Measurements from ENCODE around the gene HECW1. TPM values are rescaled to one million over a fixed set of nuclear protein-coding genes. Genes with fewer than 3 reads are reported as not detected.

HECW1 gene
- total and polyA plus RNA-seq, 2 donors (not counting 1 experiment from before 2014, with no cell fraction given): not detected

DNA sequence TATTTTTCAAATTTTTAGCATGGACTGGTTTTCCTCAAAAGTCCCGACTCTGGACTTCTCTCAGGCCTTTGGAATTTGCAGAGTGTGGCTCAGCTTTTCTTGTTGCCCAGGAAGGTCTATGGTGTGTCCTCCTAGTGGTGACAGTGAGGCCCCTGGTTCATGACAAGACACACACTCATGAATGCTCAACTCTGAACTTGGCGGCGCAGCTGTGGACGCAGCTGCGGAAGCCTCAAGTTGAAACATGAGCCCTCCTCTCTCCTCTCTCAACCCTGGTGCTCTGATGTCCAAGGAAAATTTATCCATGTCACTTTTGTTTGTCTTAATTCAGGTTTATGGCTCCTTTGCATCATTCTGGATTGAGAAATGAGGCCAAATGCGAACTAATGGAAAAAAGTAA lies 183.9 kb downstream of the HECW1 start:
- Histone ChIP-seq H3K9ac (ENCODE audit: low read length) (no peak overlapping the region), H3K79me2 (ENCODE audit: control insufficient read depth, insufficient read depth, low read length) (no peaks in the 10 kb centered on the region), H3K4me3 (ENCODE audit: control extremely low read depth in 1 of 5, extremely low read depth in 1 of 5, insufficient read depth in 1 of 5, low read depth in 2 of 5, low read length in 4 of 5) (no peak overlapping the region), H2AFZ (ENCODE audit: insufficient read depth, low read depth, low read length, poor library complexity, severe bottlenecking) (no peak overlapping the region), H3K9me3 (ENCODE audit: control extremely low read depth in 1 of 3, control insufficient read depth in 2 of 3, insufficient read depth in 1 of 3, low read length in 2 of 3) (no peaks in the 10 kb centered on the region), H3K4me1 (ENCODE audit: control insufficient read depth in 2 of 2, insufficient read depth in 2 of 2, low read length in 2 of 2) (no peaks in the 10 kb centered on the region), H3K27ac (ENCODE audit: low read length in 2 of 2) (no peak overlapping the region), H3K27me3 (replicated peaks in 1 of 4; ENCODE audit: control extremely low read depth in 1 of 4, control insufficient read depth in 3 of 4, insufficient read depth in 4 of 4, low read length in 3 of 4) (peaks cover 0 to 3% (median 0%) of the 10 kb centered on the region in 4 experiments), H4K20me1 (ENCODE audit: control insufficient read depth, insufficient read depth, low read length, poor library complexity, severe bottlenecking) (no peaks in the 10 kb centered on the region), H3K36me3 (replicated peaks in 1 of 2; ENCODE audit: control extremely low read depth in 1 of 2, control insufficient read depth in 1 of 2, extremely low read depth in 1 of 2, insufficient read depth in 2 of 2, low read length in 1 of 2) (no peaks in the 10 kb centered on the region), H3K4me2 (replicated peaks; ENCODE audit: low read depth, low read length, poor library complexity, severe bottlenecking) (no peak overlapping the region)
- Mint-ChIP-seq H3K27me3 (peaks cover 33% of the 10 kb centered on the region), H3K4me3 (no peak overlapping the region), H3K9me3 (ENCODE audit: insufficient read depth) (no peaks in the 10 kb centered on the region), H3K27ac (no peak overlapping the region), H3K4me1 (no peaks in the 10 kb centered on the region)
- ATAC-seq (ENCODE audit: low read depth) (no peak), DNase-seq (no peak)
- WGBS (ENCODE audit: insufficient coverage): 90% methylated on average over 4 of the region's 6 CpGs
- POLR2A ChIA-PET: no interaction called here
- CTCF ChIA-PET: no interaction called here
- intact Hi-C loops (cut with micrococcal nuclease): no loop called here
- TF ChIP-seq, protein P1, sequence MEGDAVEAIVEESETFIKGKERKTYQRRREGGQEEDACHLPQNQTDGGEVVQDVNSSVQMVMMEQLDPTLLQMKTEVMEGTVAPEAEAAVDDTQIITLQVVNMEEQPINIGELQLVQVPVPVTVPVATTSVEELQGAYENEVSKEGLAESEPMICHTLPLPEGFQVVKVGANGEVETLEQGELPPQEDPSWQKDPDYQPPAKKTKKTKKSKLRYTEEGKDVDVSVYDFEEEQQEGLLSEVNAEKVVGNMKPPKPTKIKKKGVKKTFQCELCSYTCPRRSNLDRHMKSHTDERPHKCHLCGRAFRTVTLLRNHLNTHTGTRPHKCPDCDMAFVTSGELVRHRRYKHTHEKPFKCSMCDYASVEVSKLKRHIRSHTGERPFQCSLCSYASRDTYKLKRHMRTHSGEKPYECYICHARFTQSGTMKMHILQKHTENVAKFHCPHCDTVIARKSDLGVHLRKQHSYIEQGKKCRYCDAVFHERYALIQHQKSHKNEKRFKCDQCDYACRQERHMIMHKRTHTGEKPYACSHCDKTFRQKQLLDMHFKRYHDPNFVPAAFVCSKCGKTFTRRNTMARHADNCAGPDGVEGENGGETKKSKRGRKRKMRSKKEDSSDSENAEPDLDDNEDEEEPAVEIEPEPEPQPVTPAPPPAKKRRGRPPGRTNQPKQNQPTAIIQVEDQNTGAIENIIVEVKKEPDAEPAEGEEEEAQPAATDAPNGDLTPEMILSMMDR (IDR thresholded peaks at IDR 0.05): no peak
- TF ChIP-seq EZH2 (IDR thresholded peaks at IDR 0.05; ENCODE audit: borderline replicate concordance, insufficient read depth, low read depth, low read length, poor library complexity, severe bottlenecking): no peak

DNA sequence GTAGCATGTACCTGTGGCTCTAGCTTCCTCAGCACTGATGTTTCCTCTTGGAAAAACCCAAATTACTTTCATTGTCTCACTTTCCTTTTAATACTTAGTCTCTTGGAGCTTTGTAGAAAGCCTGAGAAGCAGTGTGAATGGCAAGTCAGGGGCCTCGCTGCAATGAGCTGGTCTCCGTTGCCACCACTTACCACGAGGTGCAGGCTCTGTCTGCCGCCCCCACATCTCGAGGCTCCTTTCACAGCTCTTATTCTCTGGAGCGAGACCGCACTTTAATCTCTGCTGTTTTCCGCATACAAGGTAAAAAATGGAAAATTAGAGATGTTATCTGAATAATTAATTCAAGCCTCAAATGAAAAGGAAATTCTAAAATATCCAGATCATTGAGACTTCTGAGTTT lies 186.2 kb downstream of the HECW1 start:
- H3K4me3 Mint-ChIP-seq: no peak overlapping the region
- H3K79me2 ChIP-seq (ENCODE audit: control insufficient read depth, insufficient read depth, low read length): no peaks in the 10 kb centered on the region
- ATAC-seq (ENCODE audit: low read depth) (no peak), DNase-seq (no peak)
- H3K9me3 ChIP-seq (ENCODE audit: control extremely low read depth in 1 of 3, control insufficient read depth in 2 of 3, insufficient read depth in 1 of 3, low read length in 2 of 3): no peaks in the 10 kb centered on the region
- no peaks in the 10 kb centered on the region for H3K4me1 ChIP-seq (ENCODE audit: control insufficient read depth in 2 of 2, insufficient read depth in 2 of 2, low read length in 2 of 2)
- no peak overlapping the region for H3K9ac ChIP-seq (ENCODE audit: low read length)
- H3K4me2 ChIP-seq (replicated peaks; ENCODE audit: low read depth, low read length, poor library complexity, severe bottlenecking): no peak overlapping the region
- H4K20me1 ChIP-seq (ENCODE audit: control insufficient read depth, insufficient read depth, low read length, poor library complexity, severe bottlenecking): no peaks in the 10 kb centered on the region
- no peak overlapping the region for H3K27ac ChIP-seq (ENCODE audit: low read length in 2 of 2)
- H3K4me1 Mint-ChIP-seq: no peaks in the 10 kb centered on the region
- H3K27me3 Mint-ChIP-seq: peaks cover 35% of the 10 kb centered on the region
- H3K27ac Mint-ChIP-seq: no peak overlapping the region
- WGBS (ENCODE audit: insufficient coverage): 100% methylated on average over 3 of the region's 8 CpGs
- peaks cover 0 to 3% (median 0%) of the 10 kb centered on the region in 4 experiments for H3K27me3 ChIP-seq (replicated peaks in 1 of 4; ENCODE audit: control extremely low read depth in 1 of 4, control insufficient read depth in 3 of 4, insufficient read depth in 4 of 4, low read length in 3 of 4)
- no peak overlapping the region for H2AFZ ChIP-seq (ENCODE audit: insufficient read depth, low read depth, low read length, poor library complexity, severe bottlenecking)
- TF ChIP-seq, protein P1 (IDR thresholded peaks at IDR 0.05): no peak
- no peak for TF ChIP-seq EZH2 (IDR thresholded peaks at IDR 0.05; ENCODE audit: borderline replicate concordance, insufficient read depth, low read depth, low read length, poor library complexity, severe bottlenecking)
- H3K4me3 ChIP-seq (ENCODE audit: control extremely low read depth in 1 of 5, extremely low read depth in 1 of 5, insufficient read depth in 1 of 5, low read depth in 2 of 5, low read length in 4 of 5): no peak overlapping the region
- no peaks in the 10 kb centered on the region for H3K9me3 Mint-ChIP-seq (ENCODE audit: insufficient read depth)
- ChIA-PET CTCF (no interaction called here), POLR2A (no interaction called here)
- intact Hi-C loops (cut with micrococcal nuclease): no loop called here
- H3K36me3 ChIP-seq (replicated peaks in 1 of 2; ENCODE audit: control extremely low read depth in 1 of 2, control insufficient read depth in 1 of 2, extremely low read depth in 1 of 2, insufficient read depth in 2 of 2, low read length in 1 of 2): no peaks in the 10 kb centered on the region

Measured in B cell (primary cell).